Measurements from ENCODE around the gene ZSWIM8.

The ZSWIM8 gene

DNA sequence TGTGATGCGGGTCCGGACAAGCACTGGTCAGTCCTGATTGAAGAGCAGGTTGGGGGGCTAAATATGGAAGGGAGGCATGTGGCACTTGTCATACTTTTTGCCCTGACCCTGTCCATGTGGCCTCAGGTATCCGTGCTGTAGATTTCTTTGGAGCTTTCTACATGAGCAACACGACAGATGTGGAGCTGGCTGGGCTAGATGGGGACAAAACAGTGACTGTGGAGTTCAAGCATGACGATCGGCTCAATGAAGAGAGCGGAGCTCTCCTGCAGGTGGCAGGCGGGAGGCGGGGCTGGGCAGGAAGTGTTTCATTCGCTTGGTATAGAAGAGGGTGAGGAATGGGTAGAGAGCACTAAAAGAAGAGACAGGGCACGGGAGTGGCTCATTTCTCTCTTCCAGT lies 16.5 kb upstream of the ZSWIM8 start:
- H3K36me3 ChIP-seq = peaks cover 68 to 76% (median 75%) of the 10 kb centered on the region in 3 donors
- no peak overlapping the region for H3K27ac ChIP-seq
- H3K4me3 ChIP-seq = no peak overlapping the region

DNA sequence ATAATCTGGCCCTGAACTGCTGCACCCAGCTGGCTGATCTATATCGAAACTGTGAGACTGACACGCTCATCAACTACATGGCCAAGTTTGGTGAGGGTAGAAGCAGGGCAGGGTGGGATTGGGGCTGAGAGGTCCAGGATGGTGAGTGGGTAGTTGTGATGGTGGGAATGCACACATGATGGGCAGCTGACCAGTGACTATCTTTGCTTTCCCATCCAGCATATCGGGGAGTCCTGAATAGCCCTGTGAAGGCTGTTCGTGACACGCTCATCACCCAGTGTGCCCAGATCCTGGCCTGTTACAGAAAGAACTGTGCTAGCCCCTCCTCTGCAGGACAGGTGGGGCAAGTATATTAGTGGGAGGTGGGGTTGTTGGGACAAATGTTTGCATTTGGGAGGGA lies 16.0 kb upstream of the ZSWIM8 start:
- peaks cover 0 to 22% (median 21%) of the 10 kb centered on the region in 4 donors for H3K4me1 ChIP-seq
- TF ChIP-seq, protein P1, sequence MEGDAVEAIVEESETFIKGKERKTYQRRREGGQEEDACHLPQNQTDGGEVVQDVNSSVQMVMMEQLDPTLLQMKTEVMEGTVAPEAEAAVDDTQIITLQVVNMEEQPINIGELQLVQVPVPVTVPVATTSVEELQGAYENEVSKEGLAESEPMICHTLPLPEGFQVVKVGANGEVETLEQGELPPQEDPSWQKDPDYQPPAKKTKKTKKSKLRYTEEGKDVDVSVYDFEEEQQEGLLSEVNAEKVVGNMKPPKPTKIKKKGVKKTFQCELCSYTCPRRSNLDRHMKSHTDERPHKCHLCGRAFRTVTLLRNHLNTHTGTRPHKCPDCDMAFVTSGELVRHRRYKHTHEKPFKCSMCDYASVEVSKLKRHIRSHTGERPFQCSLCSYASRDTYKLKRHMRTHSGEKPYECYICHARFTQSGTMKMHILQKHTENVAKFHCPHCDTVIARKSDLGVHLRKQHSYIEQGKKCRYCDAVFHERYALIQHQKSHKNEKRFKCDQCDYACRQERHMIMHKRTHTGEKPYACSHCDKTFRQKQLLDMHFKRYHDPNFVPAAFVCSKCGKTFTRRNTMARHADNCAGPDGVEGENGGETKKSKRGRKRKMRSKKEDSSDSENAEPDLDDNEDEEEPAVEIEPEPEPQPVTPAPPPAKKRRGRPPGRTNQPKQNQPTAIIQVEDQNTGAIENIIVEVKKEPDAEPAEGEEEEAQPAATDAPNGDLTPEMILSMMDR (IDR thresholded peaks at IDR 0.05) = no peak
- H3K36me3 ChIP-seq = peaks cover 63 to 76% (median 70%) of the 10 kb centered on the region in 3 donors
- H3K4me3 ChIP-seq = no peak overlapping the region
- peak in 1 of 2 donors; percentile 37 for DNase-seq
- intact Hi-C loops (cut with DNase I; ENCODE audit: low total_unique reads) = no loop called here
- H3K9me3 ChIP-seq = no peaks in the 10 kb centered on the region
- H3K27ac ChIP-seq = no peak overlapping the region
- no peaks in the 10 kb centered on the region for H3K27me3 ChIP-seq

More for the DNA sequence above, 16.5 kb upstream of the ZSWIM8 start:
- DNase-seq = peak in 1 of 2 donors; percentile 52
- intact Hi-C loops (cut with DNase I; ENCODE audit: low total_unique reads) = no loop called here
- TF ChIP-seq, protein P1 (IDR thresholded peaks at IDR 0.05) = no peak
- no peaks in the 10 kb centered on the region for H3K9me3 ChIP-seq
- peaks cover 0 to 17% (median 16%) of the 10 kb centered on the region in 4 donors for H3K4me1 ChIP-seq
- no peaks in the 10 kb centered on the region for H3K27me3 ChIP-seq

DNA sequence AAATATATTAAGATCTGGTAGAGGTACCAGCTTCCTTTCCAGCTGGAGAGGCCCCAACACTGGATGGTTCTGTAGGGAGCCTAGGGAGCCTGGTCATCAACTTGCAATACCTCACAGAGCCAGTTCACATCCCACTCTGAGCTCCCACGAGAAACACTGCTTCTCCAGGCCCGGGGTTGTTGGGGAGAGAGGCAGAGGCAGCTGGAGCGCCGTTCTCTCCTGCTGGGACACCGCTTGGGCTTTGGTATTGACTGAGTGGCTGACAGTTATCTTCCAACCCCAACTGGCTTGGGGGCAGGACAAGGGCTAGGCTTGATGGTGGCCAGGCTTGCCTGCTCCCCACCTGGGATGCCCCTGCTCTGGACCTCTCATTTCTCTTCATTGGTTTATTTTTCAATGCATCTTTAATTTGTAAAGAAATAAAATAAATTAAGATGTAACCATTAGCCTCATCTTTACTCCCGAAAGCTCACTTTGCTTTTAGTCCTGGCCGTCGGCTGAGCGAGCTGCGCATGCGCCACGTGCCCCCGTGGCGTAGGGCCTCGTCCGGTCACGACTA lies 13.6 kb upstream of the ZSWIM8 start:
- intact Hi-C loops (cut with DNase I; ENCODE audit: low total_unique reads) = no loop called here
- Histone ChIP-seq H3K4me1 (peaks cover 0 to 33% (median 33%) of the 10 kb centered on the region in 4 donors), H3K9me3 (no peaks in the 10 kb centered on the region), H3K27me3 (no peaks in the 10 kb centered on the region), H3K4me3 (peak overlapping the region; percentile 74 to 95), H3K36me3 (peaks cover 40 to 75% (median 52%) of the 10 kb centered on the region in 3 donors), H3K27ac (peak overlapping the region; percentile 97 to 99)
- peak in 1 of 2 donors; percentile 91 for DNase-seq
- TF ChIP-seq, protein P1 (IDR thresholded peaks at IDR 0.05) = no peak

DNA sequence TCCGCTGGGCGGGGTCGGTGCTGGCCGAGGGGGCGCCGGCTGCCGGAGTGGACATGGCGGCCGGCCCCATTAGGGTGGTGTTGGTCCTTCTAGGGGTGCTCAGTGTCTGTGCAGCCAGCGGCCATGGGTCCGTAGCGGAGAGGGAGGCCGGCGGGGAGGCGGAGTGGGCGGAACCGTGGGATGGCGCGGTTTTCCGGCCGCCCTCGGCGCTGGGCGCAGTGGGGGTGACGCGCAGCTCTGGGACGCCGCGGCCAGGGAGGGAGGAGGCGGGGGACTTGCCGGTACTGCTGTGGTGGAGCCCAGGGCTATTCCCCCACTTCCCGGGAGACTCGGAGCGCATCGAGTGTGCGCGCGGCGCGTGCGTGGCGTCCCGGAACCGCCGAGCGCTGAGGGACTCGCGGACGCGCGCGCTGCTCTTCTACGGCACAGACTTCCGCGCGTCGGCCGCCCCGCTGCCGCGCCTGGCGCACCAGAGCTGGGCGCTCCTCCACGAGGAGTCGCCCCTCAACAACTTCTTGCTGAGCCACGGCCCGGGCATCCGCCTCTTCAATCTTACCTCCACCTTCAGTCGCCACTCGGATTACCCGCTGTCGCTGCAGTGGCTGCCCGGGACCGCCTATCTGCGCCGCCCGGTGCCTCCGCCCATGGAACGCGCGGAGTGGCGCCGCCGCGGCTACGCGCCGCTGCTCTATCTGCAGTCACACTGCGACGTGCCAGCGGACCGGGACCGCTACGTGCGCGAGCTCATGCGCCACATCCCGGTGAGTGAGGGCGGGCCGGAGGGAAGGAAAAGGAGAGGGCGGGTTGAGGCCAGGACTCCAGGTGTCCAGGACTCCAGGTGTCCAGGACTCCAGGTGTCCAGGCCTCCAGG lies 12.9 kb upstream of the ZSWIM8 start:
- H3K27ac ChIP-seq = peak overlapping the region; percentile 97 to 99
- peaks cover 0 to 33% (median 33%) of the 10 kb centered on the region in 4 donors for H3K4me1 ChIP-seq
- peak; percentile 74 to 94 for DNase-seq
- peak overlapping the region; percentile 74 to 95 for H3K4me3 ChIP-seq
- intact Hi-C loops (cut with DNase I; ENCODE audit: low total_unique reads) = no loop called here
- peaks cover 40 to 71% (median 45%) of the 10 kb centered on the region in 3 donors for H3K36me3 ChIP-seq
- TF ChIP-seq, protein P1 (IDR thresholded peaks at IDR 0.05) = peak; percentile 8 to 10
- no peaks in the 10 kb centered on the region for H3K9me3 ChIP-seq
- no peaks in the 10 kb centered on the region for H3K27me3 ChIP-seq

DNA sequence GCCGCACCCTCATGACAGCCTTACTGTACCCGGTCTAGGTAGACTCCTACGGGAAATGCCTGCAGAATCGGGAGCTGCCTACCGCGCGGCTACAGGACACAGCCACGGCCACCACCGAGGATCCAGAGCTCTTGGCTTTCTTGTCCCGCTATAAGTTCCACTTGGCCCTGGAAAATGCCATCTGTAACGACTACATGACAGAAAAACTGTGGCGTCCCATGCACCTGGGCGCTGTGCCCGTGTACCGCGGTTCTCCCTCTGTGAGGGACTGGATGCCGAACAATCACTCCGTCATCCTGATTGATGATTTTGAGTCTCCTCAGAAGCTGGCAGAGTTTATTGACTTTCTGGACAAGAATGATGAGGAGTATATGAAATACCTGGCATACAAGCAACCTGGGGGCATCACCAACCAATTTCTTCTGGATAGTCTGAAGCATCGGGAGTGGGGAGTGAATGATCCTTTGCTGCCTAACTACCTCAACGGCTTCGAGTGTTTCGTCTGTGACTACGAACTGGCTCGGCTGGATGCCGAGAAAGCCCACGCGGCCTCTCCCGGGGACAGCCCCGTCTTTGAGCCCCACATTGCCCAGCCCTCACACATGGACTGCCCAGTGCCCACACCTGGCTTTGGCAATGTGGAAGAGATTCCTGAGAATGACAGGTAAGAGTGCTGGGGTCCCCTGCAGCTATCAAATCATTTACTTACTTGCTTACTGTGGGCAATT lies 12.1 kb upstream of the ZSWIM8 start:
- Histone ChIP-seq H3K27me3 (no peaks in the 10 kb centered on the region), H3K36me3 (peaks cover 37 to 70% (median 40%) of the 10 kb centered on the region in 3 donors), H3K9me3 (no peaks in the 10 kb centered on the region), H3K4me1 (peaks cover 0 to 33% (median 33%) of the 10 kb centered on the region in 4 donors), H3K4me3 (peak overlapping the region; percentile 74 to 95), H3K27ac (peak overlapping the region; percentile 97 to 99)
- intact Hi-C loops (cut with DNase I; ENCODE audit: low total_unique reads) = no loop called here
- TF ChIP-seq, protein P1 (IDR thresholded peaks at IDR 0.05) = no peak
- peak in 1 of 2 donors; percentile 69 for DNase-seq

Measured in tibial artery (tissue), 4 donors.